HEK293T (cell line): ENCODE data around the gene NUMB.

Source experiments
- CTCF ChIA-PET: fragments of 350-600 bp; formaldehyde crosslinking; extraction: SDS; loops from one replicate; lab custom pipeline; 2021; ENCODE audit warnings: antibody characterized with exemption, inconsistent platforms; lab: Yijun Ruan, JAX
- POLR2A ChIA-PET: fragments of 350-600 bp; formaldehyde crosslinking; extraction: SDS; loops from one replicate; lab custom pipeline; 2020; ENCODE audit warnings: antibody characterized with exemption, inconsistent platforms; lab: Yijun Ruan, JAX
- DNase-seq: peaks from one replicate; pipeline ENCODE4 v3.0.0; 2012; ENCODE audit warnings: mixed read lengths; ENCODE audit errors: extremely low spot score
- ARNT ChIP-seq: fragments of 450-650 bp; IDR thresholded peaks from 2 replicates; pipeline ENCODE4 v1.6.1; 2017; ENCODE audit warnings: mild to moderate bottlenecking
- BHLHE40 ChIP-seq: fragments of 450-650 bp; IDR thresholded peaks from 2 replicates; pipeline ENCODE4 v1.6.1; 2016; ENCODE audit warnings: mild to moderate bottlenecking, moderate library complexity, borderline replicate concordance
- CTBP1 ChIP-seq: fragments of 450-650 bp; IDR thresholded peaks from 2 replicates; pipeline ENCODE4 v1.6.1; 2016; ENCODE audit warnings: borderline replicate concordance
- ELF4 ChIP-seq: fragments of 450-650 bp; IDR thresholded peaks from 2 replicates; pipeline ENCODE4 v1.6.1; 2017; ENCODE audit warnings: antibody characterized with exemption
- FOXA1 ChIP-seq: fragments of 450-650 bp; IDR thresholded peaks from 2 replicates; pipeline ENCODE4 v1.6.1; 2016; ENCODE audit warnings: mild to moderate bottlenecking
- FOXK2 ChIP-seq: fragments of 450-650 bp; IDR thresholded peaks from 2 replicates; pipeline ENCODE4 v1.6.1; 2016; ENCODE audit warnings: mild to moderate bottlenecking
- FOXM1 ChIP-seq: fragments of 450-650 bp; IDR thresholded peaks from 2 replicates; pipeline ENCODE4 v1.6.1; 2017; ENCODE audit warnings: mild to moderate bottlenecking, borderline replicate concordance
- HDGF ChIP-seq: fragments of 450-650 bp; IDR thresholded peaks from 2 replicates; pipeline ENCODE4 v1.6.1; 2017; ENCODE audit warnings: antibody characterized with exemption, borderline replicate concordance
- L3MBTL2 ChIP-seq: fragments of 450-650 bp; conservative IDR thresholded peaks from 2 replicates; pipeline ENCODE4 v1.6.1; 2016; ENCODE audit warnings: mild to moderate bottlenecking
- LEF1 ChIP-seq: fragments of 450-650 bp; IDR thresholded peaks from 2 replicates; pipeline ENCODE4 v1.6.1; 2017; ENCODE audit warnings: mild to moderate bottlenecking, borderline replicate concordance
- NFRKB ChIP-seq: fragments of 450-650 bp; IDR thresholded peaks from 2 replicates; pipeline ENCODE4 v1.6.1; 2016; ENCODE audit warnings: mild to moderate bottlenecking, moderate library complexity
- PKNOX1 ChIP-seq: fragments of 450-650 bp; IDR thresholded peaks from 2 replicates; pipeline ENCODE4 v1.6.1; 2016
- SP1 ChIP-seq: fragments of 450-650 bp; IDR thresholded peaks from 2 replicates; pipeline ENCODE4 v1.6.1; 2017
- SUZ12 ChIP-seq: fragments of 450-650 bp; IDR thresholded peaks from 2 replicates; pipeline ENCODE4 v1.6.1; 2016; ENCODE audit warnings: mild to moderate bottlenecking
- TARDBP ChIP-seq: fragments of 450-650 bp; IDR thresholded peaks from 2 replicates; pipeline ENCODE4 v1.6.1; 2016
- ZNF384 ChIP-seq: fragments of 450-650 bp; IDR thresholded peaks from 2 replicates; pipeline ENCODE4 v1.6.1; 2016

Gene NUMB

GRCh38 chr14:73276836-73277235, 181.5 kb downstream of the NUMB start:
- ChIA-PET POLR2A (no interaction called here), CTCF (interaction anchor here (0.7 to 1.5 kb wide), 2 partner anchors 18 to 771 kb away, joined by 3 to 5 read pairs; no protein-coding TSS in a partner anchor)
- DNase-seq, result no peak
- TF ChIP-seq PKNOX1, result no peak
- no peak for TF ChIP-seq TARDBP
- TF ChIP-seq ZNF384, result no peak
- TF ChIP-seq BHLHE40, result no peak
- no peak for TF ChIP-seq LEF1
- TF ChIP-seq FOXM1, result no peak
- TF ChIP-seq NFRKB, result no peak
- no peak for TF ChIP-seq HDGF
- TF ChIP-seq FOXK2, result no peak
- TF ChIP-seq SUZ12, result no peak
- no peak for TF ChIP-seq ELF4
- no peak for TF ChIP-seq CTBP1
- TF ChIP-seq SP1, result no peak
- no peak for TF ChIP-seq ARNT

- no peak for TF ChIP-seq LEF1
- no peak for TF ChIP-seq BHLHE40
- TF ChIP-seq SUZ12, result no peak
- no peak for TF ChIP-seq SP1
- no peak for TF ChIP-seq FOXK2
- no peak for DNase-seq
- POLR2A ChIA-PET, result no interaction called here
- CTCF ChIA-PET, result interaction anchor here (0.7 kb wide), 1 partner anchor 14 kb away, joined by 3 read pairs; no protein-coding TSS in a partner anchor
These were observed 184.5 kb downstream of the NUMB start for GRCh38 chr14:73273799-73274198.

GRCh38 chr14:73272393-73272792, 186.0 kb downstream of the NUMB start:
- no peak for TF ChIP-seq L3MBTL2
- no peak for TF ChIP-seq BHLHE40
- no peak for TF ChIP-seq HDGF
- no peak for TF ChIP-seq SUZ12
- no peak for TF ChIP-seq SP1
- no peak for TF ChIP-seq NFRKB
- TF ChIP-seq CTBP1, result no peak
- no peak for TF ChIP-seq LEF1
- POLR2A ChIA-PET, result no interaction called here
- no peak for DNase-seq
- CTCF ChIA-PET, result interaction anchor here (0.9 to 1.6 kb wide), 2 partner anchors 10 to 23 kb away, joined by 5 to 7 read pairs; no protein-coding TSS in a partner anchor

- TF ChIP-seq L3MBTL2 (no peak), ELF4 (no peak), NFRKB (no peak)
- ChIA-PET POLR2A (no interaction called here), CTCF (no interaction called here)
- DNase-seq, result no peak
These were observed 188.4 kb downstream of the NUMB start for GRCh38 chr14:73269729-73270531.

- no peak for DNase-seq
- ChIA-PET POLR2A (no interaction called here), CTCF (no interaction called here)
- no peak for TF ChIP-seq L3MBTL2
- TF ChIP-seq FOXA1, result no peak
- TF ChIP-seq HDGF, result no peak
- no peak for TF ChIP-seq PKNOX1
- TF ChIP-seq ZNF384, result no peak
- TF ChIP-seq LEF1, result no peak
- TF ChIP-seq SUZ12, result no peak
- no peak for TF ChIP-seq FOXK2
- no peak for TF ChIP-seq ARNT
- no peak for TF ChIP-seq CTBP1
These were observed 190.9 kb downstream of the NUMB start for GRCh38 chr14:73267474-73267873.

- TF ChIP-seq ARNT (no peak), FOXM1 (no peak), SUZ12 (no peak), HDGF (no peak)
- CTCF ChIA-PET, result no interaction called here
- no peak for DNase-seq
- POLR2A ChIA-PET, result no interaction called here
These were observed 192.0 kb downstream of the NUMB start for GRCh38 chr14:73266317-73266716.

GRCh38 chr14:73265721-73266046, 192.7 kb downstream of the NUMB start:
- ChIA-PET POLR2A (no interaction called here), CTCF (no interaction called here)
- TF ChIP-seq FOXA1 (no peak), HDGF (no peak), FOXM1 (no peak), SP1 (no peak), TARDBP (no peak), ARNT (no peak), NFRKB (no peak), PKNOX1 (no peak), FOXK2 (no peak), ZNF384 (no peak), CTBP1 (no peak), BHLHE40 (no peak), LEF1 (no peak), SUZ12 (no peak)
- no peak for DNase-seq
